ENCODE results near the gene UNC13D. TPM values are rescaled to one million over a fixed set of nuclear protein-coding genes. Genes with fewer than 3 reads are reported as not detected.

UNC13D gene
- total RNA-seq, 1 donor from 2014 or later = 11.5 TPM

DNA sequence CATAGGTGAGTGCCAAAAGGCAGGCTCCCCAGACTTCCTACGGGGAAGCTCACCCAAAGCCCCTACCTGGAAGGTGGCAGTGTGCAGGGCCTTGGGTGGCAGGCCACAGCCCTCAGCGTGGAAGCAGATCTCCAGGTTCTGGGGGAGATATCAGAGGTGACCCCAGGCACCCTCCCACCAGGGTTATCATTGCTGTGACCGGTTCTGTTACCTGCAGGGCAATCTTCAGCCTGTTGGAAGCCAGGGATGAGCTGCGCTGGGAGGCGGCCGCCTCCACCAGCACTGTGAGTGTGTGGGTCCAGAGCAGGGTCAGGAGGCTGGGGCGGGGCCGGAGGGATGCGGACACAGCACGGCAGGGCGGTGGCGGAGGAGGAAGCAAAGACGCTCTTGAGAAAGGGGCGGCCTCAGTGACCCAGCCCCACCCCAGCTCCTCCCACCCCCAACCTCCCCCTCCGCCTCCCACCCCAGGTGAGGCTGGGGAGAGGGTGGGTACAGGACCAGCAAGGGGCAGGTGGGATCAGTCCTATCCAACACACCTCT, 13.1 kb downstream of the UNC13D start:
- no peak overlapping the region for H3K27ac Mint-ChIP-seq (ENCODE audit: unreplicated experiment)
- no peak for DNase-seq (ENCODE audit: low spot score)
- no peak overlapping the region for H3K4me3 Mint-ChIP-seq (ENCODE audit: unreplicated experiment)
- TF ChIP-seq, protein P1, sequence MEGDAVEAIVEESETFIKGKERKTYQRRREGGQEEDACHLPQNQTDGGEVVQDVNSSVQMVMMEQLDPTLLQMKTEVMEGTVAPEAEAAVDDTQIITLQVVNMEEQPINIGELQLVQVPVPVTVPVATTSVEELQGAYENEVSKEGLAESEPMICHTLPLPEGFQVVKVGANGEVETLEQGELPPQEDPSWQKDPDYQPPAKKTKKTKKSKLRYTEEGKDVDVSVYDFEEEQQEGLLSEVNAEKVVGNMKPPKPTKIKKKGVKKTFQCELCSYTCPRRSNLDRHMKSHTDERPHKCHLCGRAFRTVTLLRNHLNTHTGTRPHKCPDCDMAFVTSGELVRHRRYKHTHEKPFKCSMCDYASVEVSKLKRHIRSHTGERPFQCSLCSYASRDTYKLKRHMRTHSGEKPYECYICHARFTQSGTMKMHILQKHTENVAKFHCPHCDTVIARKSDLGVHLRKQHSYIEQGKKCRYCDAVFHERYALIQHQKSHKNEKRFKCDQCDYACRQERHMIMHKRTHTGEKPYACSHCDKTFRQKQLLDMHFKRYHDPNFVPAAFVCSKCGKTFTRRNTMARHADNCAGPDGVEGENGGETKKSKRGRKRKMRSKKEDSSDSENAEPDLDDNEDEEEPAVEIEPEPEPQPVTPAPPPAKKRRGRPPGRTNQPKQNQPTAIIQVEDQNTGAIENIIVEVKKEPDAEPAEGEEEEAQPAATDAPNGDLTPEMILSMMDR (IDR thresholded peaks at IDR 0.05; ENCODE audit: unreplicated experiment) = no peak
- H3K36me3 Mint-ChIP-seq (ENCODE audit: low read depth, unreplicated experiment) = peaks cover 5% of the 10 kb centered on the region
- H3K9me3 Mint-ChIP-seq (ENCODE audit: unreplicated experiment) = no peaks in the 10 kb centered on the region
- peaks cover 9% of the 10 kb centered on the region for H3K27me3 Mint-ChIP-seq (ENCODE audit: unreplicated experiment)
- H3K4me1 Mint-ChIP-seq (ENCODE audit: unreplicated experiment) = peaks cover 16% of the 10 kb centered on the region

DNA sequence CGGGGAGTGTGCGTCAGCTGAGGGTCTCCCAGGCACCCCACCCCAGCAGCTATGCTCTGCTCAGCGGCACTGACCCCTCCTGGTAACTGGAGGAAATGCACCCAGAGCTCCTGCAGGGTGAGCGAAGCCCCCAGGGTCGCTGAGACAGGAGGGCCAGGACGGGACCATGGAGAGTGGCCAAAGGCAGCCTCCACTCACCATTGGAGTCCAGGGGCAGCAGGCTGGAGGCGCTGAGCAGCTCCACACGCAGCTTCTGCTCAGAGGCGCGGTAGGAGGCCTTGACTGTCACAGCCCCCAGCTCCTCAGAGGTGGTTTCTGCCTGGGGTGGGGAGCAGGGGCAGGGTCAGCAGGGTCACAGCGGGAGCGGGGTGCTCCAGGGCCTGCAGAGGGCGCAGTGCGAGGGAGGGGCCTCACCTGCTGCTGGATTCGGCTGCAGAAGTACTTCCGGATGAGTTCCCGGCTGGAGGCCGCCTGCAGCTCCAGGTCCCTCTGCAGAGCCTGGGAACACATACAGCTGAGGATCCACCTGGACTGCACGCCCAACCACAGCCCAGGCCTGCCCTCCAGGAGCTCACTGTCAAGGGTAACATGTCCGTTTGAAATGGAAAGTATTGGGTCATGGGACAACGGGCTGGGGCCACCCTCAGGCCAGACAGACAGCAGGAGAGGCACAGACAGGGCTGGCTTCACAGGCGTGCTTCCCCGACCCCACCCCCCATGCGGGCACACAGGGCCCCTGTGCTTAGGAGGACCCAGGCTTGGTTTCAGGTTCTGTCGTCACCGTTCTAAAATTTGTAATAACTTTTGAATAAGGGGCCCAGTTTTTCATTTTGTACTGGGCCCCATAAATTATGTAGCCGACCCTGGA, 13.8 kb downstream of the UNC13D start:
- TF ChIP-seq, protein P1 (IDR thresholded peaks at IDR 0.05; ENCODE audit: unreplicated experiment) = peak; percentile 69
- H3K27me3 Mint-ChIP-seq (ENCODE audit: unreplicated experiment) = peaks cover 9% of the 10 kb centered on the region
- H3K36me3 Mint-ChIP-seq (ENCODE audit: low read depth, unreplicated experiment) = peaks cover 5% of the 10 kb centered on the region
- H3K4me1 Mint-ChIP-seq (ENCODE audit: unreplicated experiment) = peaks cover 16% of the 10 kb centered on the region
- no peaks in the 10 kb centered on the region for H3K9me3 Mint-ChIP-seq (ENCODE audit: unreplicated experiment)
- no peak overlapping the region for H3K27ac Mint-ChIP-seq (ENCODE audit: unreplicated experiment)
- H3K4me3 Mint-ChIP-seq (ENCODE audit: unreplicated experiment) = no peak overlapping the region
- DNase-seq (ENCODE audit: low spot score) = peak; percentile 70

DNA sequence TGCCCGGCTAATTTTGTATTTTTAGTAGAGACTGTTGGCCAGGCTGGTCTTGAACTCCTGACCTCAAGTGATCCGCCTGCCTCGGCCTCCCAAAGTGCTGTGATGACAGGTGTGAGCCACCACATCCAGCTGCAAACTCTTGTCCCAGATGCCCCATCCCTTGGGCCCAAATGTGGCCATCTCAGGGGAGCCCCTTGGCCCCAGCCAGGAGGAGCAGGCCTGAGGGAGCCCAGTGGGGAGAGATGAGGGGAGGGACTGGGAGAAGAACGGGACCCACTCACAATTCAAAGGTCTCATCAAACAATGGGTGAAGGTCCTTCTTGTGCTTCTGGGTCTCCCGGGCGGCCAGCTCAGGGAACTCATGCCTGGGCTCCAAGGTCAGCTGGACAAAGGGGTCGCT, 14.5 kb downstream of the UNC13D start:
- Mint-ChIP-seq H3K27ac (ENCODE audit: unreplicated experiment) (peak overlapping the region; percentile 24), H3K4me3 (ENCODE audit: unreplicated experiment) (no peak overlapping the region), H3K27me3 (ENCODE audit: unreplicated experiment) (peaks cover 8% of the 10 kb centered on the region), H3K36me3 (ENCODE audit: low read depth, unreplicated experiment) (peaks cover 5% of the 10 kb centered on the region), H3K4me1 (ENCODE audit: unreplicated experiment) (peaks cover 16% of the 10 kb centered on the region), H3K9me3 (ENCODE audit: unreplicated experiment) (no peaks in the 10 kb centered on the region)
- DNase-seq (ENCODE audit: low spot score) = no peak
- TF ChIP-seq, protein P1 (IDR thresholded peaks at IDR 0.05; ENCODE audit: unreplicated experiment) = no peak

DNA sequence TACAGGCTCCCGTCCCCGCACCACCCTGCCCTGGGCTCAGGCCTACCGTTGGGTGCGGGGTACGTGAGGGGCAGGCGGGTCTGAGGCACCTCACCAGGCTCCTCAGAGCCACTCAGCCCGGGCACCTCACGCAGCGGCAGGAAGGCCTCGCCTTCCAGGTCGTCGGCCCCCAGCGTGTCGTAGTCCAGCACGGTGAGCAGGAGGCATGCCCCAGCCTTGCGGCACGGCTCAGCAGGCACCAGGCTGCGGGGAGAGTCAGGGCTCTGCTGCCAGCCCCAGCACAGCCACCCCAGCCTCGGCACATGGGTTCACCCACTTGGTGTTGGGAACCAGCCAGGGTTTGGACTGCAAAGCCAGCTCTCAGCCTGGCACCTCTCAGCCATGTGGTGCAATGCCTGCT, 15.5 kb downstream of the UNC13D start:
- peaks cover 16% of the 10 kb centered on the region for H3K4me1 Mint-ChIP-seq (ENCODE audit: unreplicated experiment)
- DNase-seq (ENCODE audit: low spot score) = no peak
- no peak overlapping the region for H3K4me3 Mint-ChIP-seq (ENCODE audit: unreplicated experiment)
- peaks cover 4% of the 10 kb centered on the region for H3K27me3 Mint-ChIP-seq (ENCODE audit: unreplicated experiment)
- peaks cover 5% of the 10 kb centered on the region for H3K36me3 Mint-ChIP-seq (ENCODE audit: low read depth, unreplicated experiment)
- TF ChIP-seq, protein P1 (IDR thresholded peaks at IDR 0.05; ENCODE audit: unreplicated experiment) = no peak
- H3K9me3 Mint-ChIP-seq (ENCODE audit: unreplicated experiment) = no peaks in the 10 kb centered on the region
- no peak overlapping the region for H3K27ac Mint-ChIP-seq (ENCODE audit: unreplicated experiment)

DNA sequence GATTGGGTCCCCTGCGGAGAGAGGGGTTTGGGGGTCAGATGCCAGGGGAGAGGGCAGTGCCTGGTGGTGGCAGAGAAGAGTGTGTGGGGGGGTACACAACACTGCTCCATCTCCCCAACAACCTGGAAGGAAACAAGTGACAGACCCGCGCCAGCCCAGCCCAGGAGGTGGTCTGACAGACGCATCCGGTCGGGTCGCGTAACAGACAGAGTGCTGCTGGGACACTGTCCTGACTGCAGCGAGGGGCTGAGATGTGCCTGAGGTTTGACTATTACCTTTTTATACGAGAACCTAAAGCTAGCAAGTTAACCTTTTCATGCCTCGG, 16.2 kb downstream of the UNC13D start:
- TF ChIP-seq, protein P1 (IDR thresholded peaks at IDR 0.05; ENCODE audit: unreplicated experiment) = no peak
- Mint-ChIP-seq H3K4me1 (ENCODE audit: unreplicated experiment) (peaks cover 11% of the 10 kb centered on the region), H3K27me3 (ENCODE audit: unreplicated experiment) (peaks cover 1% of the 10 kb centered on the region), H3K4me3 (ENCODE audit: unreplicated experiment) (no peak overlapping the region), H3K9me3 (ENCODE audit: unreplicated experiment) (no peaks in the 10 kb centered on the region), H3K27ac (ENCODE audit: unreplicated experiment) (peak overlapping the region; percentile 61), H3K36me3 (ENCODE audit: low read depth, unreplicated experiment) (peaks cover under 1% of the 10 kb centered on the region)
- no peak for DNase-seq (ENCODE audit: low spot score)

All from endothelial cell (in vitro differentiated cells).